Large intestine (tissue), 3 donors: ENCODE data around the gene NLK. TPM values are rescaled to one million over a fixed set of nuclear protein-coding genes. Genes with fewer than 3 reads are reported as not detected.
"Not testable (repeated sequence)": the region's sequence is repeated elsewhere in the genome, so short reads cannot be mapped to it uniquely, and the experiment has no call there.

ENCODE experiments used
- DNase-seq, 2 donors: peaks; one replicate each; pipeline versions ENCODE4 v3.0.0 to v3.0.0-alpha.2; 2013
- H3K27ac ChIP-seq: one replicate; pipeline ENCODE4 v1.5.1; 2013; ENCODE audit warnings: low read length
- H3K27me3 ChIP-seq: 2 replicates; pipeline ENCODE4 v1.6.1; 2013; ENCODE audit warnings: low read length; ENCODE audit not compliant: control insufficient read depth, insufficient read depth
- H3K36me3 ChIP-seq: 2 replicates; pipeline ENCODE4 v1.6.1; 2013; ENCODE audit warnings: low read length; ENCODE audit not compliant: control insufficient read depth, insufficient read depth
- H3K4me1 ChIP-seq: one replicate; pipeline ENCODE4 v1.6.1; 2013; ENCODE audit warnings: low read length; ENCODE audit not compliant: control insufficient read depth, insufficient read depth
- H3K4me3 ChIP-seq: one replicate; pipeline ENCODE4 v1.5.1; 2013; ENCODE audit warnings: low read length
- H3K9me3 ChIP-seq: one replicate; pipeline ENCODE4 v1.6.1; 2013; ENCODE audit warnings: mild to moderate bottlenecking, low read depth, low read length, moderate library complexity; ENCODE audit not compliant: control insufficient read depth
- WGBS: methylation state at CpG from one replicate; pipeline ENCODE4 v1.1.5; 2013; ENCODE audit warnings: low lambda C conversion rate; ENCODE audit not compliant: insufficient coverage; 5-methylcytosine and 5-hydroxymethylcytosine counted together
- polyA plus RNA-seq: library from polyadenylated mRNA; unstranded; fragments of 120-200 nt; gene quantifications from one replicate; pipeline ENCODE4 v1.2.1, GENCODE V29; 2013

The NLK gene
- polyA plus RNA-seq, 1 donor = 13.9 TPM

GRCh38 chr17:28233872-28234856 is 191.7 kb downstream of the NLK start:
- H3K27me3 ChIP-seq = peaks cover 17% of the 10 kb centered on the region
- not testable (repeated sequence) for H3K4me1 ChIP-seq, H3K9me3 ChIP-seq, H3K27ac ChIP-seq, H3K36me3 ChIP-seq, H3K4me3 ChIP-seq
- peak; percentile 40 to 68 for DNase-seq
- WGBS = no CpG with 5 or more reads among the region's 22 CpGs

- WGBS = no CpG with 5 or more reads among the region's 12 CpGs
- not testable (repeated sequence) for H3K9me3 ChIP-seq, DNase-seq, H3K27me3 ChIP-seq, H3K27ac ChIP-seq, H3K36me3 ChIP-seq, H3K4me1 ChIP-seq, H3K4me3 ChIP-seq
Measured at GRCh38 chr17:28235066-28235700, 192.7 kb downstream of the NLK start.

- H3K27ac ChIP-seq, H3K27me3 ChIP-seq, H3K4me1 ChIP-seq, H3K36me3 ChIP-seq, DNase-seq, H3K4me3 ChIP-seq, H3K9me3 ChIP-seq: not testable (repeated sequence)
- WGBS = no CpG with 5 or more reads among the region's 13 CpGs
Measured at GRCh38 chr17:28236033-28236653, 193.7 kb downstream of the NLK start.

GRCh38 chr17:28238547-28239270 is 196.2 kb downstream of the NLK start:
- not testable (repeated sequence) for H3K27ac ChIP-seq, H3K9me3 ChIP-seq, H3K4me1 ChIP-seq, H3K4me3 ChIP-seq, H3K27me3 ChIP-seq, DNase-seq, H3K36me3 ChIP-seq
- no CpG with 5 or more reads among the region's 21 CpGs for WGBS

GRCh38 chr17:28239271-28239624 is 196.8 kb downstream of the NLK start:
- no peak overlapping the region for H3K4me3 ChIP-seq
- H3K4me1 ChIP-seq = peaks cover 1% of the 10 kb centered on the region
- no peak for DNase-seq
- H3K36me3 ChIP-seq = no peaks in the 10 kb centered on the region
- H3K27me3 ChIP-seq = no peaks in the 10 kb centered on the region
- WGBS = 92% methylated on average over 2 of the region's 3 CpGs
- H3K27ac ChIP-seq = no peak overlapping the region
- H3K9me3 ChIP-seq = no peaks in the 10 kb centered on the region

GRCh38 chr17:28240688-28241340 is 198.3 kb downstream of the NLK start:
- WGBS = no CpG with 5 or more reads among the region's 8 CpGs
- H3K27me3 ChIP-seq = no peaks in the 10 kb centered on the region
- H3K36me3 ChIP-seq = no peaks in the 10 kb centered on the region
- H3K4me3 ChIP-seq = no peak overlapping the region
- no peak for DNase-seq
- H3K27ac ChIP-seq = no peak overlapping the region
- no peaks in the 10 kb centered on the region for H3K9me3 ChIP-seq
- no peaks in the 10 kb centered on the region for H3K4me1 ChIP-seq

GRCh38 chr17:28242791-28243190 is 200.3 kb downstream of the NLK start:
- H3K27ac ChIP-seq = no peak overlapping the region
- no peaks in the 10 kb centered on the region for H3K9me3 ChIP-seq
- H3K27me3 ChIP-seq = no peaks in the 10 kb centered on the region
- H3K4me1 ChIP-seq = no peaks in the 10 kb centered on the region
- no peaks in the 10 kb centered on the region for H3K36me3 ChIP-seq
- 86% methylated on average over 1 of the region's 6 CpGs for WGBS
- no peak for DNase-seq
- H3K4me3 ChIP-seq = no peak overlapping the region

- not testable (repeated sequence) for H3K9me3 ChIP-seq, H3K27me3 ChIP-seq, DNase-seq, H3K4me3 ChIP-seq, H3K4me1 ChIP-seq, H3K27ac ChIP-seq, H3K36me3 ChIP-seq
- no CpG with 5 or more reads among the region's 4 CpGs for WGBS
Measured at GRCh38 chr17:28243268-28243667, 200.8 kb downstream of the NLK start.

- Histone ChIP-seq H3K9me3 (no peaks in the 10 kb centered on the region), H3K27ac (no peak overlapping the region), H3K4me1 (no peaks in the 10 kb centered on the region), H3K27me3 (no peaks in the 10 kb centered on the region), H3K36me3 (no peaks in the 10 kb centered on the region), H3K4me3 (no peak overlapping the region)
- WGBS = no CpG with 5 or more reads among the region's 4 CpGs
- no peak for DNase-seq
Measured at GRCh38 chr17:28244446-28244845, 202.0 kb downstream of the NLK start.
